Progenitor cell of endocrine pancreas (in vitro differentiated cells): ENCODE measurements around the gene USP32. TPM values are rescaled to one million over a fixed set of nuclear protein-coding genes. Genes with fewer than 3 reads are reported as not detected.
"Not testable (repeated sequence)": the region's sequence is repeated elsewhere in the genome, so short reads cannot be mapped to it uniquely, and the experiment has no call there.

Source experiments
- DNase-seq: peaks from one replicate; pipeline ENCODE4 v3.0.0; 2021; ENCODE audit warnings: low spot score; ENCODE audit not compliant: unreplicated experiment
- H3K27ac Mint-ChIP-seq: 2 replicates; pipeline ENCODE4 v1.8.0; 2021; ENCODE audit warnings: mild to moderate bottlenecking, moderate library complexity, mixed read lengths
- H3K27me3 Mint-ChIP-seq: 2 replicates; pipeline ENCODE4 v1.8.0; 2021; ENCODE audit warnings: mixed read lengths
- H3K36me3 Mint-ChIP-seq: 2 replicates; pipeline ENCODE4 v1.8.0; 2022; ENCODE audit warnings: mixed read lengths; ENCODE audit not compliant: insufficient read depth
- H3K4me1 Mint-ChIP-seq: 2 replicates; pipeline ENCODE4 v1.8.0; 2021; ENCODE audit warnings: low read depth, mixed read lengths
- H3K4me3 Mint-ChIP-seq: 2 replicates; pipeline ENCODE4 v1.8.0; 2021; ENCODE audit warnings: low read depth, mild to moderate bottlenecking, moderate library complexity, mixed read lengths
- H3K9me3 Mint-ChIP-seq: 2 replicates; pipeline ENCODE4 v1.8.0; 2021; ENCODE audit warnings: low read depth, mixed read lengths
- CTCF ChIP-seq: fragments of 200-600 bp; sonication (generic); IDR thresholded peaks from one replicate; pipeline ENCODE4 v1.5.0; 2021; ENCODE audit warnings: antibody characterized with exemption, mild to moderate bottlenecking; ENCODE audit not compliant: unreplicated experiment
- total RNA-seq: library from RNA; stranded (reverse); gene quantifications from 2 replicates; pipeline ENCODE4 v1.2.1, GENCODE V29; 2021

Gene USP32
- total RNA-seq, 1 donor from 2014 or later, result 42.7 TPM

- no peaks in the 10 kb centered on the region for H3K9me3 Mint-ChIP-seq
- H3K4me1 Mint-ChIP-seq, result no peaks in the 10 kb centered on the region
- no peaks in the 10 kb centered on the region for H3K27me3 Mint-ChIP-seq
- no peak overlapping the region for H3K4me3 Mint-ChIP-seq
- no peak for DNase-seq
- TF ChIP-seq CTCF, result no peak
- H3K36me3 Mint-ChIP-seq, result peaks cover 12% of the 10 kb centered on the region
- peak overlapping the region; percentile 29 for H3K27ac Mint-ChIP-seq
Observed at GRCh38 chr17:60240290-60240689, 151.6 kb downstream of the USP32 start.

GRCh38 chr17:60231691-60232090 lies 160.2 kb downstream of the USP32 start:
- Mint-ChIP-seq H3K9me3 (no peaks in the 10 kb centered on the region), H3K27me3 (no peaks in the 10 kb centered on the region), H3K4me1 (no peaks in the 10 kb centered on the region), H3K36me3 (peaks cover 10% of the 10 kb centered on the region), H3K4me3 (no peak overlapping the region), H3K27ac (no peak overlapping the region)
- DNase-seq, result no peak
- TF ChIP-seq CTCF, result no peak

- TF ChIP-seq CTCF, result peak; percentile 29
- H3K4me1 Mint-ChIP-seq, result no peaks in the 10 kb centered on the region
- DNase-seq, result no peak
- no peak overlapping the region for H3K27ac Mint-ChIP-seq
- no peak overlapping the region for H3K4me3 Mint-ChIP-seq
- H3K9me3 Mint-ChIP-seq, result no peaks in the 10 kb centered on the region
- H3K36me3 Mint-ChIP-seq, result peaks cover 10% of the 10 kb centered on the region
- no peaks in the 10 kb centered on the region for H3K27me3 Mint-ChIP-seq
Observed at GRCh38 chr17:60231234-60231633, 160.7 kb downstream of the USP32 start.

GRCh38 chr17:60230358-60230757 lies 161.6 kb downstream of the USP32 start:
- no peak overlapping the region for H3K27ac Mint-ChIP-seq
- H3K9me3 Mint-ChIP-seq, result no peaks in the 10 kb centered on the region
- DNase-seq, result no peak
- H3K36me3 Mint-ChIP-seq, result peaks cover 6% of the 10 kb centered on the region
- no peak for TF ChIP-seq CTCF
- H3K4me3 Mint-ChIP-seq, result no peak overlapping the region
- H3K4me1 Mint-ChIP-seq, result no peaks in the 10 kb centered on the region
- H3K27me3 Mint-ChIP-seq, result no peaks in the 10 kb centered on the region

GRCh38 chr17:60229188-60229802 lies 162.6 kb downstream of the USP32 start:
- no peaks in the 10 kb centered on the region for H3K27me3 Mint-ChIP-seq
- DNase-seq, result no peak
- no peaks in the 10 kb centered on the region for H3K4me1 Mint-ChIP-seq
- H3K4me3 Mint-ChIP-seq, result no peak overlapping the region
- no peak for TF ChIP-seq CTCF
- H3K9me3 Mint-ChIP-seq, result no peaks in the 10 kb centered on the region
- no peaks in the 10 kb centered on the region for H3K36me3 Mint-ChIP-seq
- no peak overlapping the region for H3K27ac Mint-ChIP-seq

- H3K9me3 Mint-ChIP-seq, H3K4me1 Mint-ChIP-seq, DNase-seq, H3K4me3 Mint-ChIP-seq, H3K27me3 Mint-ChIP-seq, H3K36me3 Mint-ChIP-seq, H3K27ac Mint-ChIP-seq: not testable (repeated sequence)
Observed at GRCh38 chr17:60227276-60227675, 164.7 kb downstream of the USP32 start.
